ENCODE data around the gene HAPLN1.

HAPLN1 gene

DNA sequence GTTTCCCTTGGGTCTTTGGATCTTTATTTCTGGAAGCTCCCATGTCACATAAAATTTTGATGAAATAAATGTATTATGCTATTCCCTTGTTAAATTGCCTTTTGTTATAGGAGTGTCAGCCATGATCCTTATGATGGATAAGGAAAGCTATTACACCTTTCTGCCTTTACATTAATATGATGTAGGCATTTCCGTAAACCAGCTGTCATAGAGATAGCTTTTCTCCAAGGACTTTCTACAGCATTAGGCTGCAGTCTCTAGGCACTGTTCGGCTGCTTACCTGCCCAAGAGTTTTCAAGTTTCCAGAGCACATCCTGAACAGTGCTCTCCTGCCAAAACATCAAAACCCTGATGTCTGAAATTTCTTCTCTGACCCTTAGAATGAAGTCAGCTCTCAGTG is 87.4 kb downstream of the HAPLN1 start:
- no peak for DNase-seq

DNA sequence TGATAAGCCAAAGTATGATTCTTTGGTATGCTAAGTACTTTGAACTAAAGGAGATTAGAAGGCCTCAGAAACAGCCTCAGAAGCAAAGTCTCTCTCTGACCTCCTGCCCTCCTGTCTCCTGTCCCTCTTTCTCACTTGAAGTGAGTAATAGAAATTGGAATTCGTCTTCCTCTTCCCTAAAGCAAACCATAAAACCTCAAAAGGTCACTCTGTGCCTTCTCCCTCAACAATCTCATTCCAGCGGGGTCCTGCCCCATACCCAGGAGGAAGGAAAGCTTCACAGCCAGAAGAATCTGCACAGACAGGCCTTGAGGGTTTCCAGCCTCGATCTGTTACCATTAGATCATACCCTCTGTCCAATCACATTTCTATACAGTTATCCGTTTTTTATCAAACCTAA is 87.8 kb downstream of the HAPLN1 start:
- DNase-seq = no peak

DNA sequence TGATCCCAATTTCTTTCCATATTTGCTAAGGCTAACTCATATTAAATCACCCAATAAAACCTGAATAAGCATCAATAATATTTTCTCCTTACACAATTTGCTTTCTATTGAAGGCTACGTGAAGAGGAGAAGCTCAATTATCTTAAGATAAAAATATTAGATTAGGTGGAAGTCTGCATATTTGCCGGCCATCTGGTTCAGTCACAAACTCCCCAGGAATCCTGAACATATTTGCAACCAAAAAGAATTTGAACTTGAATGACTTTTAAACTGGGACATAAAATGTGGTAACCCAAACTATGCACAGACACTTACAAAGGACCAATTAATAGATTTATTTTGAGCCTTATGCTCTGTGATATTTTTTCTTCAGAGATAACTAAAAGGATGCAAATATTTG is 92.3 kb downstream of the HAPLN1 start:
- DNase-seq = no peak

DNA sequence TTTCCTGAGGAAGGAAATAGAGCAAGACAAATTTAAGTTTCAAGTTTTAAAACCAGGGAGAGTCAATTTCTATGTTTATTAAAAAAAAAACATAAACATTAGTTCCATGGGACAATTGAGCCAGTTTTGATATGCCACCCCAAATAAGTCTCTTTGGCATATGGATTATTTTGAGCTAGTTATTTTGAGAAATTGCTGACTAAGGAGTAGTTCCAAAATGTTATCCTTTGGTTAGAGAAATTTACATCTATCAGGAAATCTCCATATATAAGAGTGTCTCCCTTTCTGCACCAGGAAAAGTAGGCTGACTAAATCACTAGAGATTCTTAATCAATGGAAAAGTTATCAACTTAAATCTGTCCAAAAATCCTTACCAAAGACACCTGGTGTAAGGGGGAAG is 105.8 kb downstream of the HAPLN1 start:
- no peak for DNase-seq

- no peak for DNase-seq
Observed at GRCh38 chr5:83608122-83608521, 112.5 kb downstream of the HAPLN1 start.

- no peak for DNase-seq
Observed at GRCh38 chr5:83595217-83595616, 125.4 kb downstream of the HAPLN1 start.

- DNase-seq = no peak
Observed at GRCh38 chr5:83590966-83591365, 129.7 kb downstream of the HAPLN1 start.

DNA sequence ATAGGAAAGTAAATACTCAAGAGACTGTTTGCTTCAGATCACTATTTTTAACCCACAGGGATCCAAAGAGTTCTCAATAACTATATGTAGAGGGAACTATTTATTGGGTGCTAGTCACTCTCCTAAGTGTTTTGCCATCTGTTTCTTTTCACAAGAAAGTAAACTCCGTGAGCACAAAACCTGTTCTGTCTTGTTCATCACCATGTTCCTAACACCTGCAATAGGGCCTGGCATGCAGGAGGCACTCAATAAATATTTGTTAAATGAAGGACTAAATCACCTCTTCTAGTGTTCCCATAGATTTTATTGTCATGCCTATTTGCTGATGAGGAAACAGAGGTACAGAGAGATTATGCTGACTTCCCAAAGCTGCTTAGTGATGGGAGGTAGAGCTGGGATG is 130.9 kb downstream of the HAPLN1 start:
- peak; percentile 2 for DNase-seq

Data from NCI-H2029 (cell line).